ENCODE measurements around the gene SP9.
"Not testable (repeated sequence)": the region's sequence is repeated elsewhere in the genome, so short reads cannot be mapped to it uniquely, and the experiment has no call there.

The SP9 gene

DNA sequence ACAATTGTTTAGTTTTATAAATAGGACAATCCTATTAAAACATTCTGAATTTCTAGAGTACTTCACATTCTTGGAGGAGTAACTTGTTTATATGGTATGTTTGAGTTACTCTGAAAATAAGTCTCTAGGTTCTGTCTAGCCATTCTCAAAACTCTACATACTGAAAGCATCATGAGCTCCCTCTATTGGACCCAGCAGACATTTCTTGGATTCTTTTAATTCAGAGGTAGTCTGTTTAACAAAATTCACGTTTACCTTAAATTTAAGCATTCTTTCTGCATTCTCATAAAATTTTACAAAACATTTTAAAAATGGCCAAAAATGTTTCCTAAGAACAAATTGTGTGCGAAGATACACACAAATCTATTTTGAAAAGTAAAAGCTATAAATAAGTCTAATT is 15.3 kb downstream of the SP9 start:
- no peak for DNase-seq

DNA sequence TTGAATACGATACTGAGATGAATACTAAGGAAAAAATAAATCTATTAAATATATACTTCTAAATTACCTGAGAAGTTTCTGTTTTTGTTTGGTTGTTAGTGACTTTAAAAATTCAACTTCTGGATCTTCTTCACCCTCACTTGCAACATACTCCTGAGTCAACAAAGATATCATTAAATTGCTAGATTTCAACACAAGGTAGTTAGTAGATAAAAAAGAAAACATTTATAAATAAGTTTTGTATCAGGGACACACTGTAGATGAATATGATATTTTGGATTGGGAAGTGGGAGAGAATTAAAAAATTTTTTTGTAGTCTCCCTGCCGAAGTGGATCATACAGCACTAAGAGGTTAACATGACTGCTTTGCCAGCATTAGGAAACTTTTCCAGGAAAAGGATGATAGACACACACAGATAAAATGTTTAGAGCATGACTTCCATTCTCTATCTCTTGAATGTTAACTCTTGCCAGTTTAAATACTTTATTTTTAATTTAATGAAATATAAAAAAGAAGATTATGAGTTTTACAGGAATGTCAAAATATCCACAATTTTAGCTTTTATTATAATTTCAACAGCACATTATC is 15.9 kb downstream of the SP9 start:
- DNase-seq: no peak

DNA sequence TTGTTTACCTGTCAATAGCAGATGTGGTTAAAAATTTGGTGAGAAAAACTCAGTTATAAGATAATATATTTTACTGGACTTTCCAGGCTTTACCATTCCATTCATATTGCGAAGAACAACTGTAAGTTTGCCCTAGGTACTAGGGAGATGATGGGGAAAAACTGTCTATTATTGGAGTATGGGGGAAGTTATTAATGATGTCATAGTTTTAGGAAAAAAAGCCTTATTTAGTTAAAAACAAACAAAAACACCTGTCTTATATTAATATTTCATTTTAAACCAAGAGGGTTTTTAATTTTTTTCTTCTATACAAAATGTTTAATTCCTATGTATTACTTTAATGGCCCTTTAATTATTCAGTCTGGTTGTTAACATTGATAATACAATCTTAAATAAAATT is 18.2 kb downstream of the SP9 start:
- DNase-seq: no peak

DNA sequence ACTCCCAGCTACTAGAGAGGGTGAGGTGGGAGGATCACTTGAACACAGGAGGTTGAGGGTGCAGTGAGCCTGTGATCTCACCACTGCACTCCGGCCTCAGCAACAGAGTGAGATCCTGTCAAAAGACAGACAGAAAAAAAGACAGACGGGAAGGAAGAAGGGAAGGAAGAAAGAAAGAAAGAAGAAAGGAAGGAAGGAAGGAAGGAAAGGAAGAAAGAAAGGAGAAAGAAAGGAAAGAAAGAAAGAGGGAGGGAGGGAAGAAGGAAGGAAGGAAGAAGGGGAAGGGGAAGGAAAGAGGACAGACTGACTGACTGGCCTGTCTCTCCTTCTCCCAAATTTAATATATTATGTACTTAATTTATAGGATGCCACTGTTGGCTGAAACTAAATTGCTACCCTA is 21.6 kb downstream of the SP9 start:
- DNase-seq: no peak

DNA sequence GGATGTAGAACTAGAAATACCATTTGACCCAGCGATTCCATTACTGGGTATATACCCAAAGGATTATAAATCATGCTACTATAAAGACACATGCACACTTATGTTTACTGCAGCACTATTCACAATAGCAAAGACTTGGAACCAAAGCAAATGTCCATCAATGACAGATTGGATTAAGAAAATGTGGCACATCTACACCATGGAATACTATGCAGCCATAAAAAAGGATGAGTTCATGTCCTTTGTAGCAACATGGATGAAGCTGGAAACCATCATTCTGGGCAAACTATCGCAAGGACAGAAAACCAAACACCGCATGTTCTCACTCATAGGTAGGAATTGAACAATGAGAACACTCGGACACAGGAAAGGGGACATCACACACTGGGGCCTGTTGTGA is 24.9 kb downstream of the SP9 start:
- not testable (repeated sequence) for DNase-seq

DNA sequence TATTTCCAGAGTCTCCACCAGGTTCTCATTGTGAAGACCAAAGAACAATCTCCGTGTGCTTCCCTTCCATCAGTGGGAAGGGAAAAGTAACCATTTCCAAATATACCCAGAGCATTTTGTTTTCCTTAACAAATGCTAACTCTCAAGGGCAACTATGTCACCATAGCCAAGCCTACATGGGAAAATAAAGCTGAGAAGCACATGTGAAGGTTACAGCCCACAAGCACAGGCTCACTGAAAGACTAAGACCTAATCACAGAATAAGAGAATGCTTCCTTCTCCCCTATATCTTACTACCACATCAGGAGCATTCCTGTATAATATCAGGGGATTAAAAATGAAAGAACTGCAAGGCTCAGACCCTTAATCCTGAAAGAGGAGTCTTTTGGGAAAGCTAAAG is 28.2 kb downstream of the SP9 start:
- no peak for DNase-seq

DNA sequence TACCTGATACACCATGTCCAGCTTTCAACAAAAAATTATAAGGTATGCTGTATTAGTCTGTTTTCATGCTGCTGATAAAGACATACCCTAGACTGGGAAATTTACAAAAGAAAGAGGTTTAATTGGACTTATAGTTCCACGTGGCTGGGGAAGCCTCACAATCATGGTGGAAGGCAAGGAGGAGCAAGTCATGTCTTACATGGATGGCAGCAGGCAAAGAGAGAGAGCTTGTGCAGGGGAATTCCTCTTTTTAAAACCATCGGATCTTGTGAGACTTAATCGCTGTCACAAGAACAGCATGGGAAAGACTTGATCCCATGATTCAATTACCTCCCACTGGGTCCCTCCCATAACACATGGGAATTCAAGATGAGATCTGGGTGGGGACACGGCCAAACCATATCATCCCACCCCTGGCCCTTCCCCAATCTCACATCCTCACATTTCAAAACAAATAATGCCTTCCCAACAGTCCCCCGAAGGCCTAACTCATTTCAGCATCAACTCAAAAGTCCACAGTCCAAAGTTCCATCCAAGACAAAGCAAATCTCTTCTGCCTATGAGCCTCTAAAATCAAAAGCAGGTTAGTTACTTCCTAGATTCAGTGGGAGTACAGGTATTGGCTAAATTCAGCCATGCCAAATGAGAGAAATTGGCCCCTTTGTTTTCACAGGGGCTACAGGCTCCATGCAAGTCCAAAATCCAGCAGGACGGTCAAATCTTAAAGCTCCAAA is 28.9 kb downstream of the SP9 start:
- not testable (repeated sequence) for DNase-seq

DNA sequence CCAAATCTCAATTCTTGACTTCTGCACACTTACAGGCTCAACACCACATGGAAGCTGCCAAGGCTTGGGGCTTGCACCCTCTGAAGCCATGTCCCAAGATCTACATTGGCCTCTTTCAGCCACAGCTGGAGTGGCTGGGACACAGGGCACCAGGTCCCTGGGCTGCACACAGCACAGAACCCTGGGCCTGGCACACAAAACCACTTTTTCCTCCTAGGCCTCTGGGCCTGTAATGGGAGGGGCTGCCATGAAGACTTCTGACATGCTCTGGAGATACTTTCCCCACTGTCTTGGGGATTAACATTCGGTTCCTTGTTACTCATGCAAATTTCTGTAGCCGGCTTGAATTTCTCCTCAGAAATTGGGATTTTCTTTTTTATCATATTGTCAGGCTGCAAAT is 29.9 kb downstream of the SP9 start:
- no peak for DNase-seq

DNA sequence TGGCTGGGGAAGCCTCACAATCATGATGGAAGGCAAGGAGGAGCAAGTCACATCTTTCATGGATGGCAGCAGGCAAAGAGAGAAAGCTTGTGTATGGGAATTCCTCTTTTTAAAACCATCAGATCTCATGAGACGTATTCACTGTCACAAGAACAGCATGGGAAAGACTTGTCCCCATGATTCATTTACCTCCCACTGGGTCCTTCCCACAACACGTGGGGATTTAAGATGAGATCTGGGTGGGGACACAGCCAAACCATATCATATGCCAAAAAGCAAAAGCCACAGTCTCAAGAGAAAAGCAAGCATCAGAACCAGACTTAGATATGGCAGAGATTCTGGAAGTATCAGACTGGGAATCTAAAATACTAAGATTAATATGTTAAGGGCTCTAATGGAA is 30.8 kb downstream of the SP9 start:
- no peak for DNase-seq

DNA sequence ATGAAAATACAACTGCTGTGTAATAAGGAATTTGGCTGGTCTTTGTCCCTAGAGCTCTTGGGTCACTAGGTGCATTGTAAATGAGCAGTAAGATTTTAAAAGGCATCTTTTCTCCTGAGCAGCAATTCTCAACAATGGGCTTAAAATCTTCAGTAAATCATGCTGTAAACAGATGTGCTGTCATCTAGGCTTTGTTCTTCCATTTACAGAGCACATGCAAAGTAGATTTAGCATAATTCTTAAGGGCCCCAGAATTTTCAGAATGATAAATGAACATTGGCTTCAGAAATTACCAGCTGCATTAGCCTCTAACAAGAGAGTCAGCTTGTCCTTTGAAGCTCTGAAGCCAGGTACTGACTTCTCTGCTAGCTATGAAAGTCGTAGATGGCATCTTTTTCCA is 33.9 kb downstream of the SP9 start:
- DNase-seq: no peak

DNA sequence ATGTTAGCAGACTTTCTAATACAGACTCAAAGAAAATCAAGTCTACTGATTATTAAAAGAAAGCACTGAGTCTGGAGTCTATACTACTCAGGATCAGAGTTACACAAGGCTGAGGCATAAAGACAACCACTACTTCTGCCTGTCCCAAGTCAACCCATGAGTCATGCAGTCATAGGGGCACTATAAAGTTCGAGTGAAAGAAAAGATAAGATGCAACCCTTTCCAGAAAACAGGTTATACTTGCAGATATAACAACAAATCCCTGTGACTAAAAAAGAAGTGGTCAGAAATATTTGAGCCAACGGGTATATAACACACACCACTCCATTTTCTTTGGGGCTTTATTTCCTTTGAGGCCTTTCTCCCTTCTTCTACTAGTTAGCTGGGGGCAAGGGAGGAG is 42.2 kb downstream of the SP9 start:
- no peak for DNase-seq

DNA sequence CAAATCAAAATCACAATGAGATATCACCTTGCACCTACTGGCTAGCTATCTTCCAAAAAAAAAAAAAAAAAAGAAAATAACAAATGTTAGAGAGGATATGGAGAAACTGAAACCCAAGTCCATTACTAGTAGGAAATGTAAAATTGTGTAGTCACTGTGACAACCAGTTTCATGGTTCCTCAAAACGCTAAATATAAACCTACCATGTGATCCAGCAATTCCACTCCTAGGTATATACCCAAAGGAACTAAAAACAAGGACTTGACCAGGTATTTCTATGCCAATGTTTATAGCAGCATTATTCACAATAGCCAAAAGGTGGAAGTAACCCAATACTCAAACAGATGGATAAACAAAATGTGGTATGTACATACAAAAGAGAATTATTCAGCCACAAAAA is 49.0 kb downstream of the SP9 start:
- no peak for DNase-seq

DNA sequence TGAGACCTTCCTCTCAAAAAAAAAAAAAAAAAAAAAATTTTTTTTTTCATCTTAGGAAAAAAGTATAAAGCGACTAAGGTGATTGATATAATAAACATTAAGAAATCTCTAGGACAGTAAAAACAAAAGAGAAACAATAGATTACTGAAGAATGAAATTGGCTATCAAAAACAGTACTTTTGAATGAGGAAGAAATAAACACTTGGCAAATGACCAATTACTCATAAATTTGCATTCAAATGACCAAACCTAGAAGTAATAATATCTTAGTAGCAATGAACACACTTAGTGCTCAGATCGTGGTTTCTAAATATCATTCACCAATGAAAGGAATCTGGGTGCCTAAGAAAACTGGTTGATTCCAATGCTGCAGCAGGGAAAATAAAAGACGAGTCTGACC is 50.4 kb downstream of the SP9 start:
- no peak for DNase-seq

Measured in stimulated activated CD4-positive, alpha-beta T cell treated with anti-CD3 and anti-CD28 coated beads, Interleukin-12 subunit alpha, Interleukin-12 subunit beta, amount 100 ng/mL, for 4 hours (primary cell).